ENCODE measurements around the gene BOK. TPM values are rescaled to one million over a fixed set of nuclear protein-coding genes. Genes with fewer than 3 reads are reported as not detected.
A peak's percentile ranks its signal among the peaks of the same experiment; 100 is the strongest.

BOK gene
- total RNA-seq, 1 experiment from 2014 or later, result 18.6 TPM

- no peak overlapping the region for H3K4me3 Mint-ChIP-seq (ENCODE audit: unreplicated experiment)
- Histone ChIP-seq H3K4me3 (ENCODE audit: low read depth, low read length) (no peak overlapping the region), H3K9me3 (no peaks in the 10 kb centered on the region), H3K27me3 (replicated peaks; ENCODE audit: control insufficient read depth, insufficient read depth, low read length) (no peaks in the 10 kb centered on the region), H3K4me1 (no peaks in the 10 kb centered on the region), H3K36me3 (ENCODE audit: control insufficient read depth, insufficient read depth, low read length) (no peaks in the 10 kb centered on the region)
- ChIA-PET POLR2A (no interaction called here), CTCF (no interaction called here)
- no peaks in the 10 kb centered on the region for H3K9me3 Mint-ChIP-seq (ENCODE audit: unreplicated experiment)
- no peaks in the 10 kb centered on the region for H3K27me3 Mint-ChIP-seq (ENCODE audit: insufficient read depth, unreplicated experiment)
- no peak for TF ChIP-seq CTCF (IDR thresholded peaks at IDR 0.05; ENCODE audit: insufficient read depth in 1 of 2, low read depth in 1 of 2, low read length in 1 of 2, severe bottlenecking in 1 of 2, unreplicated experiment in 1 of 2)
- intact Hi-C loops (cut with micrococcal nuclease; ENCODE audit: unreplicated experiment), result no loop called here
- BruUV-seq (replicated peaks), result TSS peak; percentile 17
- DNase-seq, result no peak
- H3K4me1 Mint-ChIP-seq (ENCODE audit: low read depth, unreplicated experiment), result no peaks in the 10 kb centered on the region
- peaks cover 15% of the 10 kb centered on the region for H3K36me3 Mint-ChIP-seq (ENCODE audit: insufficient read depth, unreplicated experiment)
- no peak overlapping the region for H3K27ac Mint-ChIP-seq (ENCODE audit: unreplicated experiment)
Measured at GRCh38 chr2:241573741-241574140, 15.2 kb downstream of the BOK start.

- Mint-ChIP-seq H3K4me3 (ENCODE audit: unreplicated experiment) (no peak overlapping the region), H3K9me3 (ENCODE audit: unreplicated experiment) (no peaks in the 10 kb centered on the region), H3K27me3 (ENCODE audit: insufficient read depth, unreplicated experiment) (no peaks in the 10 kb centered on the region), H3K4me1 (ENCODE audit: low read depth, unreplicated experiment) (no peaks in the 10 kb centered on the region), H3K27ac (ENCODE audit: unreplicated experiment) (no peak overlapping the region), H3K36me3 (ENCODE audit: insufficient read depth, unreplicated experiment) (peaks cover 20% of the 10 kb centered on the region)
- CTCF ChIA-PET, result no interaction called here
- Histone ChIP-seq H3K4me1 (no peaks in the 10 kb centered on the region), H3K4me3 (ENCODE audit: low read depth, low read length) (no peak overlapping the region), H3K9me3 (no peaks in the 10 kb centered on the region), H3K36me3 (ENCODE audit: control insufficient read depth, insufficient read depth, low read length) (no peaks in the 10 kb centered on the region), H3K27me3 (replicated peaks; ENCODE audit: control insufficient read depth, insufficient read depth, low read length) (no peaks in the 10 kb centered on the region)
- BruUV-seq (replicated peaks), result no TSS peak
- intact Hi-C loops (cut with micrococcal nuclease; ENCODE audit: unreplicated experiment), result no loop called here
- POLR2A ChIA-PET, result no interaction called here
- TF ChIP-seq CTCF (IDR thresholded peaks at IDR 0.05; ENCODE audit: insufficient read depth in 1 of 2, low read depth in 1 of 2, low read length in 1 of 2, severe bottlenecking in 1 of 2, unreplicated experiment in 1 of 2), result no peak
- no peak for DNase-seq
Measured at GRCh38 chr2:241574911-241575623, 16.5 kb downstream of the BOK start.

GRCh38 chr2:241575624-241576292, 17.2 kb downstream of the BOK start:
- POLR2A ChIA-PET, result no interaction called here
- CTCF ChIA-PET, result no interaction called here

More at GRCh38 chr2:241575624-241576292, 17.2 kb downstream of the BOK start:
- Mint-ChIP-seq H3K27ac (ENCODE audit: unreplicated experiment) (no peak overlapping the region), H3K27me3 (ENCODE audit: insufficient read depth, unreplicated experiment) (no peaks in the 10 kb centered on the region), H3K4me3 (ENCODE audit: unreplicated experiment) (no peak overlapping the region), H3K4me1 (ENCODE audit: low read depth, unreplicated experiment) (no peaks in the 10 kb centered on the region), H3K36me3 (ENCODE audit: insufficient read depth, unreplicated experiment) (peaks cover 20% of the 10 kb centered on the region), H3K9me3 (ENCODE audit: unreplicated experiment) (no peaks in the 10 kb centered on the region)
- no peak for TF ChIP-seq CTCF (IDR thresholded peaks at IDR 0.05; ENCODE audit: insufficient read depth in 1 of 2, low read depth in 1 of 2, low read length in 1 of 2, severe bottlenecking in 1 of 2, unreplicated experiment in 1 of 2)
- DNase-seq, result no peak
- no peaks in the 10 kb centered on the region for H3K4me1 ChIP-seq
- H3K4me3 ChIP-seq (ENCODE audit: low read depth, low read length), result no peak overlapping the region
- intact Hi-C loops (cut with micrococcal nuclease; ENCODE audit: unreplicated experiment), result no loop called here
- no peaks in the 10 kb centered on the region for H3K36me3 ChIP-seq (ENCODE audit: control insufficient read depth, insufficient read depth, low read length)
- no peaks in the 10 kb centered on the region for H3K9me3 ChIP-seq
- no peaks in the 10 kb centered on the region for H3K27me3 ChIP-seq (replicated peaks; ENCODE audit: control insufficient read depth, insufficient read depth, low read length)
- no TSS peak for BruUV-seq (replicated peaks)
